GM23338 (cell line): ENCODE data around the gene SLC45A2.

Experiments
- EZH2 ChIP-seq: fragments of 200-600 bp; sonication (generic); IDR thresholded peaks from one replicate; pipeline ENCODE4 v1.8.0; 2017; ENCODE audit warnings: antibody characterized with exemption, mild to moderate bottlenecking, low read depth; ENCODE audit not compliant: unreplicated experiment
- TF ChIP-seq, protein P1 (sequence below), 2 experiments: fragments of 200-600 bp in 1 of 2; sonication (generic) in 1 of 2; conservative IDR thresholded peaks; 2 replicates each; pipeline versions ENCODE4 v1.5.1 to v1.6.1; 2016 to 2017; ENCODE audit warnings: antibody characterized with exemption in 2 of 2, low read depth in 2 of 2, mild to moderate bottlenecking in 2 of 2, moderate library complexity in 1 of 2

DNA sequence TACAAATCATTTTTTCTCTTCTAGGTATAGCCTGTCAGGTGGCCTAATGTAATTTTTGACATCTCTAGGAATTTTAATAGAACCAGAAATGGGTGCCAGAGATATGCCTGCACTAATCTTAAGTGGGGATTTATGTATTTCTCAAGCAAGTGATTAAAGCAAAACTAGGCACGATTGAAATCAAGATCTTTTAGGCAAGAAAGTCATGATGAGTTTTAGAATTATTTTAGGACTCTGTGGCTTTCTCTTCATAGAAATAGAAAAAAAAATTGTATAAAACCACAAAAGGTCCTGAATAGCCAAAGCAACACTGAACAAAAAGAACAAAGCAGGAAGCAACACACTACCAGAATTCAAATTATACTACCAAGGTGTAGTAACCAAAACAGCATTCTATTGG lies 24.3 kb upstream of the SLC45A2 start:
- TF ChIP-seq EZH2, result no peak
- TF ChIP-seq, protein P1, sequence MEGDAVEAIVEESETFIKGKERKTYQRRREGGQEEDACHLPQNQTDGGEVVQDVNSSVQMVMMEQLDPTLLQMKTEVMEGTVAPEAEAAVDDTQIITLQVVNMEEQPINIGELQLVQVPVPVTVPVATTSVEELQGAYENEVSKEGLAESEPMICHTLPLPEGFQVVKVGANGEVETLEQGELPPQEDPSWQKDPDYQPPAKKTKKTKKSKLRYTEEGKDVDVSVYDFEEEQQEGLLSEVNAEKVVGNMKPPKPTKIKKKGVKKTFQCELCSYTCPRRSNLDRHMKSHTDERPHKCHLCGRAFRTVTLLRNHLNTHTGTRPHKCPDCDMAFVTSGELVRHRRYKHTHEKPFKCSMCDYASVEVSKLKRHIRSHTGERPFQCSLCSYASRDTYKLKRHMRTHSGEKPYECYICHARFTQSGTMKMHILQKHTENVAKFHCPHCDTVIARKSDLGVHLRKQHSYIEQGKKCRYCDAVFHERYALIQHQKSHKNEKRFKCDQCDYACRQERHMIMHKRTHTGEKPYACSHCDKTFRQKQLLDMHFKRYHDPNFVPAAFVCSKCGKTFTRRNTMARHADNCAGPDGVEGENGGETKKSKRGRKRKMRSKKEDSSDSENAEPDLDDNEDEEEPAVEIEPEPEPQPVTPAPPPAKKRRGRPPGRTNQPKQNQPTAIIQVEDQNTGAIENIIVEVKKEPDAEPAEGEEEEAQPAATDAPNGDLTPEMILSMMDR (conservative IDR thresholded peaks at IDR 0.05; ENCODE audit: low read depth in 2 of 2), result no peak
